Measurements from ENCODE around the gene SMAD5.

SMAD5 gene

GRCh38 chr5:136222580-136223235 is 90.1 kb downstream of the SMAD5 start:
- DNase-seq (ENCODE audit: low read depth), result no peak

GRCh38 chr5:136225796-136226195 is 93.2 kb downstream of the SMAD5 start:
- DNase-seq (ENCODE audit: low read depth), result no peak

- no peak for DNase-seq (ENCODE audit: low read depth)
Observed at GRCh38 chr5:136226401-136226800, 93.8 kb downstream of the SMAD5 start.

GRCh38 chr5:136228136-136228757 is 95.6 kb downstream of the SMAD5 start:
- no peak for DNase-seq (ENCODE audit: low read depth)

GRCh38 chr5:136230176-136230575 is 97.5 kb downstream of the SMAD5 start:
- no peak for DNase-seq (ENCODE audit: low read depth)

GRCh38 chr5:136232316-136232715 is 99.7 kb downstream of the SMAD5 start:
- no peak for DNase-seq (ENCODE audit: low read depth)

Measured in activated T-helper 1 cell treated with Interleukin-2 at 50 U/mL for 16 hours (primary cell).